ENCODE measurements around the gene MAFF. TPM values are rescaled to one million over a fixed set of nuclear protein-coding genes. Genes with fewer than 3 reads are reported as not detected.
A peak's percentile ranks its signal among the peaks of the same experiment; 100 is the strongest.

The MAFF gene
- total RNA-seq, 1 experiment from 2014 or later, result 5.8 TPM

DNA sequence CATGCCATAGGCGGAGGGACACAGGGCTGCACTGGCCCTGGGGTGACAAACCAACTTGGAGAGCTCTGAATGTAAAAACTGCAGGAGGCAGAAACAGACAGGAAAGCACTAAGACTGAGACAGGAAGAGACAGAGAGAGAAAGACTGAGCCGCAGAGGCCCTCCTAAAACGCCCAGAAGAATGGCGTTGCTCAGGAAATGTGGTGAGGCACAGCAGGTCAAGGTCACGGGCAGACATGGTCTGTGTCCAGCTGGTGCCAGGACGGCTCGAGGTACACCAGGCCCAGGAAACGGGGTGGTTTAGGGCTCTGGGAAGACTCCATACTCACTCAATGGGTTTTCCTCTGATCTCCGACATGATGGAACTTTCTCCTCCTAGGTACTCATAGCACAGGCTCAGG, 29.1 kb downstream of the MAFF start:
- no peak overlapping the region for H3K14ac ChIP-seq (ENCODE audit: insufficient read depth, low read length)
- H3K27me3 Mint-ChIP-seq (ENCODE audit: low read depth), result no peaks in the 10 kb centered on the region; the same call in 1 of the 2 replicates
- no peaks in the 10 kb centered on the region for H3K9me3 ChIP-seq (ENCODE audit: control insufficient read depth, low read depth, low read length)
- H2AFZ ChIP-seq (ENCODE audit: low read length), result no peak overlapping the region
- no peaks in the 10 kb centered on the region for H3K23me2 ChIP-seq (ENCODE audit: insufficient read length, low read depth, low read length, poor library complexity, severe bottlenecking)
- no peak overlapping the region for H2BK12ac ChIP-seq (ENCODE audit: insufficient read length, low read depth, low read length)
- peaks cover 0 to 3% of the 10 kb centered on the region in 2 experiments; a peak in 1 of 4 replicates for H3K4me1 Mint-ChIP-seq
- no peak overlapping the region for H2BK15ac ChIP-seq (ENCODE audit: low read depth, low read length)
- no peak overlapping the region for H2AK5ac ChIP-seq (ENCODE audit: insufficient read length, low read length)
- H3K4me2 ChIP-seq (ENCODE audit: insufficient read depth, insufficient read length, low read length), result no peak overlapping the region
- no CpG with 5 or more reads among the region's 9 CpGs for WGBS (ENCODE audit: extremely low coverage, insufficient read length, low lambda C conversion rate)
- H4K91ac ChIP-seq (ENCODE audit: insufficient read length, low read depth, low read length), result no peak overlapping the region
- no peak overlapping the region for H3K4ac ChIP-seq (ENCODE audit: low read depth, low read length)
- H3K4me1 ChIP-seq (ENCODE audit: insufficient read depth, low read length), result no peaks in the 10 kb centered on the region
- no peak overlapping the region for H2BK120ac ChIP-seq (ENCODE audit: low read depth, low read length, poor library complexity, severe bottlenecking)
- H2BK20ac ChIP-seq (ENCODE audit: low read depth, low read length, poor library complexity, severe bottlenecking), result no peak overlapping the region
- H3K27ac Mint-ChIP-seq, result peak overlapping the region in 2 of 3 experiments; percentile 46 to 49; a peak in 3 of 7 replicates
- H3K79me1 ChIP-seq (ENCODE audit: insufficient read depth, low read depth, low read length, poor library complexity, severe bottlenecking), result no peaks in the 10 kb centered on the region
- DNase-seq, result no peak
- no peaks in the 10 kb centered on the region for H3K9me3 Mint-ChIP-seq
- no peak overlapping the region for H2BK5ac ChIP-seq (ENCODE audit: insufficient read length, low read length)
- H3K56ac ChIP-seq (ENCODE audit: insufficient read length, low read depth, low read length), result no peak overlapping the region
- no peak overlapping the region for H3K18ac ChIP-seq (ENCODE audit: insufficient read length, low read depth, low read length)
- no peak overlapping the region for H4K8ac ChIP-seq (replicated peaks; ENCODE audit: insufficient read length, low read depth, low read length)
- H3K23ac ChIP-seq (ENCODE audit: insufficient read length, low read depth, low read length), result no peak overlapping the region
- no peak overlapping the region for H3T11ph ChIP-seq (ENCODE audit: low read length)
- no peak overlapping the region for H3K4me3 Mint-ChIP-seq
- H4K5ac ChIP-seq (ENCODE audit: insufficient read length, low read depth, low read length), result no peak overlapping the region
- H4K20me1 ChIP-seq (ENCODE audit: control insufficient read depth, insufficient read depth, insufficient read length), result no peaks in the 10 kb centered on the region
- H3K27ac ChIP-seq (ENCODE audit: insufficient read length, low read depth, low read length), result no peak overlapping the region
- peaks cover 6 to 70% (median 58%) of the 10 kb centered on the region in 3 experiments; a peak in 6 of 7 replicates for H3K36me3 Mint-ChIP-seq (ENCODE audit: insufficient read depth in 1 of 3, low read depth in 3 of 3)
- H3K9ac ChIP-seq (ENCODE audit: extremely low read depth, insufficient read length, low read length), result no peak overlapping the region
- H3K79me2 ChIP-seq (ENCODE audit: insufficient read depth, low read length), result no peaks in the 10 kb centered on the region
- TF ChIP-seq, protein P1, sequence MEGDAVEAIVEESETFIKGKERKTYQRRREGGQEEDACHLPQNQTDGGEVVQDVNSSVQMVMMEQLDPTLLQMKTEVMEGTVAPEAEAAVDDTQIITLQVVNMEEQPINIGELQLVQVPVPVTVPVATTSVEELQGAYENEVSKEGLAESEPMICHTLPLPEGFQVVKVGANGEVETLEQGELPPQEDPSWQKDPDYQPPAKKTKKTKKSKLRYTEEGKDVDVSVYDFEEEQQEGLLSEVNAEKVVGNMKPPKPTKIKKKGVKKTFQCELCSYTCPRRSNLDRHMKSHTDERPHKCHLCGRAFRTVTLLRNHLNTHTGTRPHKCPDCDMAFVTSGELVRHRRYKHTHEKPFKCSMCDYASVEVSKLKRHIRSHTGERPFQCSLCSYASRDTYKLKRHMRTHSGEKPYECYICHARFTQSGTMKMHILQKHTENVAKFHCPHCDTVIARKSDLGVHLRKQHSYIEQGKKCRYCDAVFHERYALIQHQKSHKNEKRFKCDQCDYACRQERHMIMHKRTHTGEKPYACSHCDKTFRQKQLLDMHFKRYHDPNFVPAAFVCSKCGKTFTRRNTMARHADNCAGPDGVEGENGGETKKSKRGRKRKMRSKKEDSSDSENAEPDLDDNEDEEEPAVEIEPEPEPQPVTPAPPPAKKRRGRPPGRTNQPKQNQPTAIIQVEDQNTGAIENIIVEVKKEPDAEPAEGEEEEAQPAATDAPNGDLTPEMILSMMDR (conservative IDR thresholded peaks at IDR 0.05), result no peak
- H3K27me3 ChIP-seq (ENCODE audit: insufficient read depth, low read length), result no peaks in the 10 kb centered on the region
